HG02870 (cell line): Measurements from ENCODE around the gene PTGR2.
"Not testable (repeated sequence)": the region's sequence is repeated elsewhere in the genome, so short reads cannot be mapped to it uniquely, and the experiment has no call there.

ENCODE experiments used
- ATAC-seq: cut with Tn5 transposase; IDR thresholded peaks from one replicate; pipeline ENCODE4 v1.9.1; 2021; ENCODE audit warnings: mild to moderate bottlenecking, moderate library complexity; ENCODE audit not compliant: unreplicated experiment

Gene PTGR2

GRCh38 chr14:73829526-73830431 is 21.9 kb upstream of the PTGR2 start:
- peak; percentile 71 for ATAC-seq

- no peak for ATAC-seq
Observed at GRCh38 chr14:73833034-73833433, 18.6 kb upstream of the PTGR2 start.

GRCh38 chr14:73833530-73834260 is 17.9 kb upstream of the PTGR2 start:
- no peak for ATAC-seq

- no peak for ATAC-seq
Observed at GRCh38 chr14:73834261-73834625, 17.4 kb upstream of the PTGR2 start.

GRCh38 chr14:73838293-73839034 is 13.2 kb upstream of the PTGR2 start:
- ATAC-seq = not testable (repeated sequence)

GRCh38 chr14:73842201-73842600 is 9.4 kb upstream of the PTGR2 start:
- no peak for ATAC-seq

GRCh38 chr14:73842851-73843250 is 8.8 kb upstream of the PTGR2 start:
- ATAC-seq = no peak

GRCh38 chr14:73843296-73843695 is 8.3 kb upstream of the PTGR2 start:
- ATAC-seq = no peak

- no peak for ATAC-seq
Observed at GRCh38 chr14:73846947-73847346, 4.7 kb upstream of the PTGR2 start.

- no peak for ATAC-seq
Observed at GRCh38 chr14:73851000-73851399, 631 bp upstream of the PTGR2 start.

- no peak for ATAC-seq
Observed at GRCh38 chr14:73859145-73859544, 7.5 kb downstream of the PTGR2 start.

GRCh38 chr14:73861073-73861472 is 9.4 kb downstream of the PTGR2 start:
- no peak for ATAC-seq

- ATAC-seq = no peak
Observed at GRCh38 chr14:73862480-73862879, 10.8 kb downstream of the PTGR2 start.

- ATAC-seq = no peak
Observed at GRCh38 chr14:73863209-73863608, 11.6 kb downstream of the PTGR2 start.

- no peak for ATAC-seq
Observed at GRCh38 chr14:73865534-73866113, 14.0 kb downstream of the PTGR2 start.

- not testable (repeated sequence) for ATAC-seq
Observed at GRCh38 chr14:73869754-73870153, 18.1 kb downstream of the PTGR2 start.

- ATAC-seq = no peak
Observed at GRCh38 chr14:73870525-73871235, 19.0 kb downstream of the PTGR2 start.

- no peak for ATAC-seq
Observed at GRCh38 chr14:73873660-73874059, 22.0 kb downstream of the PTGR2 start.

GRCh38 chr14:73877790-73878189 is 26.2 kb downstream of the PTGR2 start:
- ATAC-seq = no peak

GRCh38 chr14:73878436-73878835 is 26.8 kb downstream of the PTGR2 start:
- no peak for ATAC-seq
